Activated naive CD8-positive, alpha-beta T cell treated with anti-CD3 and anti-CD28 coated beads for 36 hours (primary cell): Measurements from ENCODE around the gene PRDM7. TPM values are rescaled to one million over a fixed set of nuclear protein-coding genes. Genes with fewer than 3 reads are reported as not detected.
"Not testable (repeated sequence)": the region's sequence is repeated elsewhere in the genome, so short reads cannot be mapped to it uniquely, and the experiment has no call there.

Source experiments
- DNase-seq: peaks from one replicate; pipeline ENCODE4 v3.0.0; 2021
- H3K27ac Mint-ChIP-seq: one replicate; pipeline ENCODE4 v1.8.0; 2022; ENCODE audit warnings: mild to moderate bottlenecking, moderate library complexity, mixed read lengths
- H3K27me3 Mint-ChIP-seq: one replicate; pipeline ENCODE4 v1.8.0; 2022; ENCODE audit warnings: mild to moderate bottlenecking, mixed read lengths
- H3K36me3 Mint-ChIP-seq: one replicate; pipeline ENCODE4 v1.8.0; 2021; ENCODE audit warnings: mild to moderate bottlenecking, mixed read lengths
- H3K4me1 Mint-ChIP-seq: one replicate; pipeline ENCODE4 v1.8.0; 2021; ENCODE audit warnings: mixed read lengths
- H3K4me3 Mint-ChIP-seq: one replicate; pipeline ENCODE4 v1.8.0; 2022; ENCODE audit warnings: mild to moderate bottlenecking, moderate library complexity, mixed read lengths
- H3K9me3 Mint-ChIP-seq: one replicate; pipeline ENCODE4 v1.8.0; 2022; ENCODE audit warnings: mixed read lengths
- total RNA-seq, 2 experiments: library from RNA; stranded (reverse); gene quantifications; one replicate each; pipeline ENCODE4 v1.2.3, GENCODE V29; 2021

PRDM7 gene
- total RNA-seq, 2 experiments from 2014 or later = not detected

DNA sequence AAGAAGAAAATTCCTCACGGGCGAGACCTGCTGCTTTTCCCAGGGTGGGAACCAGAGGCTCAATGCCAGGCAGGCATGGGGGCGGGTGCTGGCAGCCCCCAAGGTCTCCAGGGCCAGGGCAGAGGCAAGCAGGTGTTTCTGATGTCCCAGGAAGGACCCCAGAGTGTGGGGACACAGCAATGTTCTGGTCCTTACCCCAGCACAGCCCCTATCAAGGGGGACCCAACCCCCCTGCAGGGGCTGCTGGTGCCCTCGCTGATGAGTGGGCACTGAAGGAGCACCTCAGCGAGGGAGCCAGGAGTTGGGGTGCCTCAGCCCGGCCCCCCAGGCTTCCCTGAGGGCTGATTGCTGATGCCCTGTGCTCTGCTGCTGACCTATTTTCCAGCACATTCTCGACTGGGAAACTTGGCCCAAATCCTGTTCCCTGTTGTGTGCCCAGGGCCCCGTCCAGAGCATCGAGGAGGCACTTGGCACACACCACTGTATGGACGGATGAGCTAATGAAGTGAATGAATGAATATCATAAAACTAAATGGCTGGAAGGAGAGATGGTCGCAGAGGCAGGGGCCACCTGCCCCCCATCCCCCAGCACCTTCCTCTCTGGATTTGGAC lies 60.7 kb downstream of the PRDM7 start:
- DNase-seq = no peak
- no peak overlapping the region for H3K4me3 Mint-ChIP-seq

DNA sequence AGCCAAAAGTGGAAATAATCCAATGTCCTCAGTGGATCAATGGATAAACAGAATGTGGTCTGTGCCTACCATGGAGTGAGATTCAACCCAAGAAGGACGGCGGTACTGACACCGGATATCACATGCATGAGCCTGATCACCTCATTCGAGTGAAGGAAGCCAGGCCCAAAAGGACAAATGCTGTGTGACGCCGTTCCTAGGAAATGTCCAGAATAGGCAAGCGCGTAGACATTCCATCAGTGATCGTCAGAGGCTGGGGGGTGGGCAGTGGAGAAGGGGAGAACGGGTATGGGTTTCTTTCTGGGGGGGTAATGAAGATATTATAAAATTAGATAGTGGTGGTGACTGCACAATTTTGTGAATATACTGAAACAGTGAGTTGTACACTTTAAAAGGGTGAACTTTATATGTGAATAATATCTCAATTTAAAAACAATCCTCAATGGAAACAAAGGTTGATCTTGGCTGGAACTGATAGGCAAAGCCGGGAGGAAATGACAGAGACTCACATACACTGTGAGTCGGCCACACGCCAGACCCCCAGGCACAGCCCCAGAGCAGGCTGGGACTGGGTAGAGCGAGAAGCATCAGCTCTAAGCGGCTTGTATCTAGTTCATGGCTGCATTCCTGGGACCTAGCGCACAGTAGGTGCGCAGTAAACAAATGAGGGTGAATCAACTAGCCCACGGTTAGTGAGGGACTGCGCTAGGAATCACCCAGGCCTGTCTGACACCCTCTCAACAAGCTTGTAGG lies 61.4 kb downstream of the PRDM7 start:
- DNase-seq = no peak
- H3K4me1 Mint-ChIP-seq = peaks cover 4% of the 10 kb centered on the region
- H3K9me3 Mint-ChIP-seq = no peaks in the 10 kb centered on the region
- no peak overlapping the region for H3K27ac Mint-ChIP-seq
- no peak overlapping the region for H3K4me3 Mint-ChIP-seq
- H3K36me3 Mint-ChIP-seq = no peaks in the 10 kb centered on the region
- H3K27me3 Mint-ChIP-seq = peaks cover 12% of the 10 kb centered on the region

More for the DNA sequence above, 60.7 kb downstream of the PRDM7 start:
- Mint-ChIP-seq H3K27me3 (peaks cover 16% of the 10 kb centered on the region), H3K9me3 (no peaks in the 10 kb centered on the region), H3K27ac (no peak overlapping the region), H3K4me1 (peaks cover 8% of the 10 kb centered on the region), H3K36me3 (peaks cover 3% of the 10 kb centered on the region)

DNA sequence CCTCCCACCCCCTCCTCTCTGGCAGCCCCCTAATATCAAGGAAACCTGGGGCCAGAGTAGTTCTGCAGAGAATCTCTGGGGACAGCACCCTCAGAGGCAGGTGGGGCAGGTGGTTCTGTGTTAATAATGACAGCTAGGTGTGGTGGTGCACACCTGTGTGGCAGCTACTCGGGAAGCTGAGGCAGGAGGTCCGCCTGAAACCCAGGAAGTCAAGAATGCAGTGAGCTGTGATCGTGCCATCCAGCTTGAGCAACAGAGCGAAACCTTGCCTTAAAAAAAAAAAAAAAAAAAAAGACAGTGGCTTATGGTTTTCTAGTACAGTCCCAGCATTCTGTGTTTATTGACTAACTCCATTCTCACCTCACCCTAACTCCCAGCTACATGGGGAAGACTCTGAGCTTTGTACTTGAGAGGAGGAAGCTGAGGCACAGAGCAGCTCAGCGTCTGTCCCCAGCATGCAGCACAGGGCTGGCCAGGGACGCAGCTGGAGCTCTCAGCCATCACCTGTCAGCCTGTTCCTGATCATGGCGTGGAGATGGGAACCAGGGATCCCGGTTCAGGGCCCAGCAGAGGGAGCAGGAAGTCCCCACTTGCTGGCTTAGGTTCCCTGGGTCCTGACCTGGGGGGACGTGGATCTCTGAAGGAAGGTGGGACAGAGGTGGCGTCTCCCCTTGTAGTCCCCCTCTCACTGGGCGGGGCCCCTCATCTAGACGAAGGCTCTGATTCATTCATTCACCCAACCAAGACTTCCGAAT lies 64.0 kb downstream of the PRDM7 start:
- no peak for DNase-seq
- Mint-ChIP-seq H3K9me3 (no peaks in the 10 kb centered on the region), H3K4me1 (peaks cover 14% of the 10 kb centered on the region), H3K36me3 (no peaks in the 10 kb centered on the region), H3K27ac (no peak overlapping the region), H3K4me3 (no peak overlapping the region), H3K27me3 (peaks cover 2% of the 10 kb centered on the region)

DNA sequence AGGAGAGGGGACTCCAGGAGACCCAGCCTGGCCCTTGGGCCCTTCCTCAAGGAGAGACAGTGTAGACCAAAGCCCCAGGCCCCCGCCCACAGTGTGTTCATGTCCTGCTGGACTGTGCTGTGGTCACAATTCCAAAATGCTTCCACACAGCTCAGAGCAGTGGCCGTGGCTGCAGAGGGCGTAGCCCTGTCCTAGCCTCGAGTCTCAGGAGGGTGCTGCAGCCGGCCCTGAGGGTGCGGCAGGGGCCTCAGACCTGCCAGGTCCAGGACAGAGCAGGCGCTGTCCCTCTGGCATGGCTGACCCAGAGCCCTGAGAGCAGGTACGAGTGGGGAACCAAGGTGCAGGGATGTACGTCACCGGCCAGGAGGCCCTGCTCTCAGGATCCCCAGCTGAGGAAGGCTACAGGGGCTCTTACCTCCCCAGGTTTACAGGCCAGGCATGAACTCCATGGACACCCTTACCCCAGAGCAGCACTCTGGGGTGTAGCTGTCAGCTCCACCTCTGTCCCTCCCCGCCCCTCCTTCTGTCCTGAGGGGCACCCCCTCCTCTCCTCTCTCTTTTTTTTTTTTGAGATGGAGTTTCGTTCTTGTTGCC lies 65.1 kb downstream of the PRDM7 start:
- no peak overlapping the region for H3K27ac Mint-ChIP-seq
- H3K9me3 Mint-ChIP-seq = no peaks in the 10 kb centered on the region
- H3K36me3 Mint-ChIP-seq = no peaks in the 10 kb centered on the region
- H3K4me1 Mint-ChIP-seq = peaks cover 14% of the 10 kb centered on the region
- H3K4me3 Mint-ChIP-seq = no peak overlapping the region
- no peaks in the 10 kb centered on the region for H3K27me3 Mint-ChIP-seq
- no peak for DNase-seq

DNA sequence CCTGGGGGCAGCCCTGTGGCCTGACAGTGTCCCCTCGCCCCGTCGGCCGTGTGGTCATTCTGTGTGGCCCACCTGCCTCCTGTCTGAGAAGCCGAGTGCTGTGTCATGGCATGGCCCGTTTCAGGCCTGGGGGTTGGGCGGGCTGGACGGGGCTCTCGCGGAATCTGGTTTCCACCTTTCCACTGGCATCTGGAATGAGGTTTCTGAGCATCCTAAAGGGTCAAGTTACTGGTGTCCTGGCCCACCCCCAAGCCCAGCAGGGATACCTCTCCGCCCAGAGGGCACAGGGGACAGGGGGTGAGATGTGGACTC lies 65.7 kb downstream of the PRDM7 start:
- Mint-ChIP-seq H3K36me3 (no peaks in the 10 kb centered on the region), H3K27me3 (no peaks in the 10 kb centered on the region), H3K27ac (no peak overlapping the region)

DNA sequence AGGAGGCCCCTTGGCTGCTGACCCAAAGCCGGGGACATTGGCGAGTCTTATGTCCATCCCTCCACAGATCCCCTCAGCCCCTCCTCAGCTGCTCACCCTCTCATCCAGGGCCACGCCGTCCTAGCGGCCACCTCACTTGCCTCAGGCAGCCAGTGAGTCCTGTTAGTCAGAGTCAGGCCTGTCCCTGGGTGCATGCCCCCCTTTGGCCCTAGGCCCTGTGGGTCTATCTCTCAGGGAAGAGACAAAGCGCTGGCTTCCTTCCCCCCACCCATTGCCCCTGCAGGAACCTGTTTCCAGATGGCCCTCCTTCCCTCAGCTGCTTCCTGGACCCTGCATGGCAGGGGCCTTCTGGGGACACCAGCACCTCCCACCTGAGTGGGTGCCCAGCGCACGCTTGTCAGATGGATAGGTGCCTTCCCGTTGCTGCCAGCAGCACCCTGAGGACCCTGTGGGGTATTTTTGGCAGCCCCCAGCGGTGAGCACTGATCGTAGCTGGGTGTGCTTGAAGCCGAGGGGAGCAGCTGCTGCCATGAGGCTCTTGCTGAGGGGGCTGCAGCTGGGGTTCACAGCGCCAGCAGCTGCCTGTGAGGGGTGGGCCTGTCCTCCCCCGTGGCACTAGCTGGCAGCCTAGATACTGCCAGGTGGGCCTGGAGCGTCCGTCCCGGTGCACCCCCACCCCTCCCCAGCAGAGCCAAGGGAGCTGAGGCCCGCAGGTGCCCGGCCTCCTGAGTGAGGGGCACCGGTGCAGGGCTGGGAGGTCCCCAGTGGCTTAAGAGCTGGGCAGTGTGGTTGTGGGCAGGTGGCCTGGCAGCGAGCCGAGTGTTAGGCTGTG lies 66.2 kb downstream of the PRDM7 start:
- no peaks in the 10 kb centered on the region for H3K27me3 Mint-ChIP-seq
- H3K4me1 Mint-ChIP-seq = peaks cover 14% of the 10 kb centered on the region
- no peak overlapping the region for H3K27ac Mint-ChIP-seq
- H3K4me3 Mint-ChIP-seq = no peak overlapping the region
- no peaks in the 10 kb centered on the region for H3K9me3 Mint-ChIP-seq
- no peak for DNase-seq
- no peaks in the 10 kb centered on the region for H3K36me3 Mint-ChIP-seq

More for the DNA sequence above, 65.7 kb downstream of the PRDM7 start:
- Mint-ChIP-seq H3K9me3 (no peaks in the 10 kb centered on the region), H3K4me1 (peaks cover 14% of the 10 kb centered on the region), H3K4me3 (no peak overlapping the region)
- DNase-seq = no peak

DNA sequence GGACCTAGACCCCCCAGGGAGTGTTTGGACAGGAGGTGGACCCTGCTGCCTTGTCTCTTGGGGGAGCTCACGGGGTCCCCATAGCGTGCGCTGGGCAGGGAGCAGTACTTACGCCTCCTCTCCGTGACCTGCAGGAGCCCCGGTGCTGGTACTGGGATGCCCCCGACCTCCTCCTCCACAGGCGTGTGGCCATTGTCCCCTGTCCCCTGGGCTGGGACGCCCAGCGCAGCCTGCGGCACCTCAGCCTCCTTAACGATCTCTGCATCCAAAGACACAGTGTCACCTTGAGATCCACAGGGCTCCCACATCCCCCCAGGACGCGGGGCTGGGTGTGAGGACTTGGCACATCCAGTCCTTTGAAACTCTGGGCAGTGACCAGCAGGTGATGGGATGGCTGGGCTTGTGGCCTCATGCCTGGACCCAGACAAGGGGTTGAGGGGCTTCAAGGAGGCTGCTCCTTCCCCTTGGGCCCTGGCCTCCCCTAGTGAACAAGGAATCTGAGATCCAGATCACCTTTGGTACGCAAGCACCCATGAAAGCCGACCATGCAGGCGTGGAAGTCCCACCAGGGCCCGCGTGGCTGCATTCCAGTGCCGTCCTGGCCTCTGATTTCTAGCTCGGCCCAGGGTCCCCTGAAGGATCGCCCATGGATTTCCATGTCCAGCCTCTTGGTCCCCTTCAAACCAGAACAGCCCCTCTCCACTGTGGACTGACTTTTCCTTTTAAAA lies 67.8 kb downstream of the PRDM7 start:
- H3K36me3 Mint-ChIP-seq = no peaks in the 10 kb centered on the region
- H3K27me3 Mint-ChIP-seq = no peaks in the 10 kb centered on the region
- no peaks in the 10 kb centered on the region for H3K9me3 Mint-ChIP-seq
- peaks cover 14% of the 10 kb centered on the region for H3K4me1 Mint-ChIP-seq
- no peak overlapping the region for H3K27ac Mint-ChIP-seq
- DNase-seq = no peak
- H3K4me3 Mint-ChIP-seq = peak overlapping the region; percentile 70

DNA sequence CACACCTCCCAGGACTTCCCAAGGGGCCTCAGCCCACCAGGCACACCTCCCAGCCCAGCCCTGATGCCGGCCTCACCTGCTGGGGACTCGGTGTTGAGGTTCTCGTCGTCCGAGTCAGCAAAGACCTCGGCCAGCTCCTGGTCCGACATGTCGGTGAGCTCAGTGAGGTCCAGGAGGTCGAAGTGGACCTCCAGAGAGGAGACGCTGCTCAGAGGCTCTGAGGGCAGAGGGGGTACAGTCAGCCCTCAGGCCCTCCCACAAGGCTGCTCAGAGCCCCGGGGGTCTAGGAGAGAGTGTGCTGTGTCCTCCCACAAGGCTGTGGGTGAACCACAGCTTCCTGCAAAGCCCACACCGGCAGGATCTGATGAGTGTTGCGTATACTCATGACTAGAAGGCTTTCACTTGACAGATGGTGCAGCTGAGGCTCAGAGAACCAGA lies 68.4 kb downstream of the PRDM7 start:
- H3K27me3 Mint-ChIP-seq = no peaks in the 10 kb centered on the region
- H3K36me3 Mint-ChIP-seq = no peaks in the 10 kb centered on the region
- H3K4me1 Mint-ChIP-seq = peaks cover 14% of the 10 kb centered on the region
- H3K4me3 Mint-ChIP-seq = peak overlapping the region; percentile 70
- H3K9me3 Mint-ChIP-seq = no peaks in the 10 kb centered on the region
- peak overlapping the region; percentile 79 for H3K27ac Mint-ChIP-seq
- peak; percentile 79 for DNase-seq

DNA sequence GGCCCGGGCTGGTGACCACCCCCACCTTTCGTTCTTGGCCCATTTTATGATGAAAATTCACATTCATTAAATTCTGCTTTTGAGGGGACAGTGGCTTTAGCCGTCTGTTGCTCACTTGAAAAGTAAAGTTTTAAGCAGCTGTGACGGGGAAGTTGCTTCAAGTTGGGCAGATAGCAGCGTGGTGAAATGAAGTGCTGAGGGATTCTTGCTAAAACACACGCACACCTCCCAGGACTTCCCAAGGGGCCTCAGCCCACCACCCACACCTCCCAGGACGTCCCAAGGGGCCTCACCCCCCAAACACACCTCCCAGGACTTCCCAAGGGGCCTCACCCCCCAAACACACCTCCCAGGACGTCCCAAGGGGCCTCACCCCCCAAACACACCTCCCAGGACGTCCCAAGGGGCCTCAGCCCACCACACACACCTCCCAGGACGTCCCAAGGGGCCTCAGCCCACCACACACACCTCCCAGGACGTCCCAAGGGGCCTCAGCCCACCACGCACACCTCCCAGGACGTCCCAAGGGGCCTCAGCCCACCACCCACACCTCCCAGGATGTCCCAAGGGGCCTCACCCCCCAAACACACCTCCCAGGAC lies 69.4 kb downstream of the PRDM7 start:
- H3K9me3 Mint-ChIP-seq, DNase-seq, H3K27me3 Mint-ChIP-seq, H3K36me3 Mint-ChIP-seq, H3K27ac Mint-ChIP-seq, H3K4me3 Mint-ChIP-seq: not testable (repeated sequence)
- peaks cover 14% of the 10 kb centered on the region for H3K4me1 Mint-ChIP-seq

DNA sequence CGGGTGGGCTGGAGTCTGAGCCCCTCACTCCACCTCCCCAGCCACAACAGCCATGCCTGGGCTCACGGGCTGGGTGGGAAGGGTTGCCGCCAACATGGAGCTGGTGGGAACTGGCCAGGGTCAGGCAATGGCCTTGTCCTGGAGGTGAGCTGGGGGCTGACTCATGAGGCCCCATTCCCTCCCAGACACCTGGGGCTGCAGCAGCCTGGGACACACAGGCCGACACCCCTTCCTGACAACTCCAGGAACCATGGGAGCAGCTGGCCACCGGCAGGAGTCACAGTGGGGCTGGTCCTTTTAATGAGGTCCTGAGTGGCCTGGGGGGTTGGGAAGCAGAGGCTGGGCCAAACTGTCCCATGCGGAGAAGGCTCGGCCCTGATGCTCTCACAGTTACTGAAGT lies 70.1 kb downstream of the PRDM7 start:
- Mint-ChIP-seq H3K36me3 (no peaks in the 10 kb centered on the region), H3K4me1 (peaks cover 14% of the 10 kb centered on the region), H3K9me3 (no peaks in the 10 kb centered on the region), H3K27me3 (no peaks in the 10 kb centered on the region), H3K27ac (no peak overlapping the region), H3K4me3 (no peak overlapping the region)
- no peak for DNase-seq

Other genes with a start within 250 kb of the PRDM7 start
- gene SPIRE2, start 248.9 kb downstream of the PRDM7 start, total RNA-seq = under 1 TPM; 0.14 to 0.52 TPM
- gene TCF25, start 203.7 kb downstream of the PRDM7 start, total RNA-seq = 100 to 1,000 TPM; 126 to 127 TPM
- gene MC1R, start 158.5 kb downstream of the PRDM7 start, total RNA-seq = 1 to 10 TPM; 1.4 TPM
- not detected for gene TUBB3, start 154.0 kb downstream of the PRDM7 start, total RNA-seq
- 10 to 100 TPM; 21.1 to 22.0 TPM for gene DEF8, start 128.6 kb downstream of the PRDM7 start, total RNA-seq
- 1 to 10 TPM in 1 of 2 experiments, under 1 TPM in 1; 0.82 to 1.0 TPM for gene DBNDD1, start 57.9 kb downstream of the PRDM7 start, total RNA-seq